Measurements from ENCODE around the gene OR2V2. TPM values are rescaled to one million over a fixed set of nuclear protein-coding genes. Genes with fewer than 3 reads are reported as not detected.

The OR2V2 gene
- total and polyA plus RNA-seq, 4 donors, result not detected

- Histone ChIP-seq H3K27ac (ENCODE audit: low read depth in 1 of 2, low read length in 2 of 2) (no peak overlapping the region), H3K27me3 (ENCODE audit: control insufficient read depth in 4 of 4, insufficient read depth in 4 of 4, low read length in 3 of 4) (peaks cover 0 to 7% (median 0%) of the 10 kb centered on the region in 4 donors), H3K4me1 (ENCODE audit: control insufficient read depth in 4 of 4, insufficient read depth in 4 of 4, low read length in 3 of 4) (peaks cover 0 to 5% (median 0%) of the 10 kb centered on the region in 4 donors), H3K9ac (ENCODE audit: low read depth in 1 of 2, low read length in 2 of 2) (no peak overlapping the region), H3K36me3 (ENCODE audit: control insufficient read depth in 4 of 4, insufficient read depth in 3 of 4, low read depth in 1 of 4, low read length in 3 of 4) (no peaks in the 10 kb centered on the region), H3K4me3 (ENCODE audit: low read depth in 1 of 3, low read length in 3 of 3) (no peak overlapping the region), H3K9me3 (ENCODE audit: control insufficient read depth in 4 of 4, low read length in 3 of 4) (peaks cover 0 to 3% (median 0%) of the 10 kb centered on the region in 4 donors)
- 72% methylated on average over 11 of the region's 11 CpGs for WGBS
- no peak for TF ChIP-seq NR2F2 (IDR thresholded peaks at IDR 0.05)
- no peak for TF ChIP-seq TAF1 (conservative IDR thresholded peaks at IDR 0.05)
- no peak for TF ChIP-seq ATF3 (IDR thresholded peaks at IDR 0.05)
- no peak for TF ChIP-seq GABPA (IDR thresholded peaks at IDR 0.05 in 1 of 2, conservative IDR thresholded peaks at IDR 0.05 in 1 of 2)
- no peak for TF ChIP-seq RXRA (IDR thresholded peaks at IDR 0.05)
- TF ChIP-seq HNF4G (IDR thresholded peaks at IDR 0.05), result no peak
- no peak for TF ChIP-seq FOXA2 (IDR thresholded peaks at IDR 0.05)
- TF ChIP-seq JUND (IDR thresholded peaks at IDR 0.05), result no peak
- no peak for TF ChIP-seq CTCF (IDR thresholded peaks at IDR 0.05; ENCODE audit: low read depth, low read length, missing input control)
- no peak for TF ChIP-seq HNF4A (conservative IDR thresholded peaks at IDR 0.05)
- no peak for TF ChIP-seq EGR1 (IDR thresholded peaks at IDR 0.05; ENCODE audit: low read depth in 2 of 2)
- DNase-seq (ENCODE audit: low spot score), result no peak
Observed at GRCh38 chr5:181131514-181131913, 15.9 kb upstream of the OR2V2 start.

GRCh38 chr5:181133083-181133482, 14.3 kb upstream of the OR2V2 start:
- peaks cover 0 to 3% (median 0%) of the 10 kb centered on the region in 4 donors for H3K9me3 ChIP-seq (ENCODE audit: control insufficient read depth in 4 of 4, low read length in 3 of 4)
- peaks cover 0 to 5% (median 0%) of the 10 kb centered on the region in 4 donors for H3K4me1 ChIP-seq (ENCODE audit: control insufficient read depth in 4 of 4, insufficient read depth in 4 of 4, low read length in 3 of 4)
- no peak overlapping the region for H3K4me3 ChIP-seq (ENCODE audit: low read depth in 1 of 3, low read length in 3 of 3)
- no peak overlapping the region for H3K27ac ChIP-seq (ENCODE audit: low read depth in 1 of 2, low read length in 2 of 2)
- 74% methylated on average over 3 of the region's 3 CpGs for WGBS
- H3K36me3 ChIP-seq (ENCODE audit: control insufficient read depth in 4 of 4, insufficient read depth in 3 of 4, low read depth in 1 of 4, low read length in 3 of 4), result no peaks in the 10 kb centered on the region
- H3K9ac ChIP-seq (ENCODE audit: low read depth in 1 of 2, low read length in 2 of 2), result no peak overlapping the region
- TF ChIP-seq RAD21 (IDR thresholded peaks at IDR 0.05) (no peak), JUND (IDR thresholded peaks at IDR 0.05) (no peak), NR2F2 (IDR thresholded peaks at IDR 0.05) (no peak), HNF4G (IDR thresholded peaks at IDR 0.05) (no peak), TAF1 (conservative IDR thresholded peaks at IDR 0.05) (no peak), CTCF (IDR thresholded peaks at IDR 0.05; ENCODE audit: low read depth, low read length, missing input control) (no peak), HNF4A (conservative IDR thresholded peaks at IDR 0.05) (no peak)
- TF ChIP-seq, protein P1, sequence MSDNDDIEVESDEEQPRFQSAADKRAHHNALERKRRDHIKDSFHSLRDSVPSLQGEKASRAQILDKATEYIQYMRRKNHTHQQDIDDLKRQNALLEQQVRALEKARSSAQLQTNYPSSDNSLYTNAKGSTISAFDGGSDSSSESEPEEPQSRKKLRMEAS (IDR thresholded peaks at IDR 0.05), result no peak
- TF ChIP-seq, protein P2, sequence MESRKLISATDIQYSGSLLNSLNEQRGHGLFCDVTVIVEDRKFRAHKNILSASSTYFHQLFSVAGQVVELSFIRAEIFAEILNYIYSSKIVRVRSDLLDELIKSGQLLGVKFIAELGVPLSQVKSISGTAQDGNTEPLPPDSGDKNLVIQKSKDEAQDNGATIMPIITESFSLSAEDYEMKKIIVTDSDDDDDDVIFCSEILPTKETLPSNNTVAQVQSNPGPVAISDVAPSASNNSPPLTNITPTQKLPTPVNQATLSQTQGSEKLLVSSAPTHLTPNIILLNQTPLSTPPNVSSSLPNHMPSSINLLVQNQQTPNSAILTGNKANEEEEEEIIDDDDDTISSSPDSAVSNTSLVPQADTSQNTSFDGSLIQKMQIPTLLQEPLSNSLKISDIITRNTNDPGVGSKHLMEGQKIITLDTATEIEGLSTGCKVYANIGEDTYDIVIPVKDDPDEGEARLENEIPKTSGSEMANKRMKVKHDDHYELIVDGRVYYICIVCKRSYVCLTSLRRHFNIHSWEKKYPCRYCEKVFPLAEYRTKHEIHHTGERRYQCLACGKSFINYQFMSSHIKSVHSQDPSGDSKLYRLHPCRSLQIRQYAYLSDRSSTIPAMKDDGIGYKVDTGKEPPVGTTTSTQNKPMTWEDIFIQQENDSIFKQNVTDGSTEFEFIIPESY (IDR thresholded peaks at IDR 0.05), result no peak
- DNase-seq (ENCODE audit: low spot score), result no peak
- peaks cover 0 to 7% (median 0%) of the 10 kb centered on the region in 4 donors for H3K27me3 ChIP-seq (ENCODE audit: control insufficient read depth in 4 of 4, insufficient read depth in 4 of 4, low read length in 3 of 4)

All from liver (tissue), 9 donors.